ENCODE measurements around the gene NPIPA7.
"Not testable (repeated sequence)": the region's sequence is repeated elsewhere in the genome, so short reads cannot be mapped to it uniquely, and the experiment has no call there.

The NPIPA7 gene

GRCh38 chr16:16378840-16379239 is at the start of gene NPIPA7:
NPIPA7 (plus strand) TSS chr16:16379140; CDS start chr16:16379245, 105 bp downstream.
- H2AFZ ChIP-seq (ENCODE audit: low read depth, low read length) = not testable (repeated sequence)

GRCh38 chr16:16331466-16331865 is 47.5 kb upstream of the NPIPA7 start:
- H3K27me3 ChIP-seq (ENCODE audit: low read depth, low read length); H3K27ac ChIP-seq (ENCODE audit: low read length); H3K4me3 ChIP-seq (ENCODE audit: low read length); H3K4me2 ChIP-seq (ENCODE audit: low read length); H3K9me3 ChIP-seq (ENCODE audit: insufficient read depth, low read length); H3K79me2 ChIP-seq (ENCODE audit: low read length); H4K20me1 ChIP-seq (ENCODE audit: insufficient read depth, low read length); H3K4me1 ChIP-seq (ENCODE audit: low read length); H3K9ac ChIP-seq (ENCODE audit: low read length); H2AFZ ChIP-seq (ENCODE audit: low read depth, low read length); H3K36me3 ChIP-seq (replicated peaks; ENCODE audit: low read depth, low read length): not testable (repeated sequence)

More at GRCh38 chr16:16378840-16379239, at the start of gene NPIPA7:
- H3K4me1 ChIP-seq (ENCODE audit: low read length); H3K27ac ChIP-seq (ENCODE audit: low read length); H3K27me3 ChIP-seq (ENCODE audit: low read depth, low read length); H3K9ac ChIP-seq (ENCODE audit: low read length); H3K36me3 ChIP-seq (replicated peaks; ENCODE audit: low read depth, low read length); H4K20me1 ChIP-seq (ENCODE audit: insufficient read depth, low read length); H3K9me3 ChIP-seq (ENCODE audit: insufficient read depth, low read length); H3K4me2 ChIP-seq (ENCODE audit: low read length); H3K79me2 ChIP-seq (ENCODE audit: low read length); H3K4me3 ChIP-seq (ENCODE audit: low read length): not testable (repeated sequence)

- not testable (repeated sequence) for H3K36me3 ChIP-seq (replicated peaks; ENCODE audit: low read depth, low read length); H3K4me3 ChIP-seq (ENCODE audit: low read length); H3K27ac ChIP-seq (ENCODE audit: low read length); H3K4me1 ChIP-seq (ENCODE audit: low read length); H3K9me3 ChIP-seq (ENCODE audit: insufficient read depth, low read length); H3K27me3 ChIP-seq (ENCODE audit: low read depth, low read length); H3K4me2 ChIP-seq (ENCODE audit: low read length); H2AFZ ChIP-seq (ENCODE audit: low read depth, low read length); H3K79me2 ChIP-seq (ENCODE audit: low read length); H4K20me1 ChIP-seq (ENCODE audit: insufficient read depth, low read length); H3K9ac ChIP-seq (ENCODE audit: low read length)
Observed at GRCh38 chr16:16357556-16357955, 21.4 kb upstream of the NPIPA7 start.

GRCh38 chr16:16358539-16359240 is 20.2 kb upstream of the NPIPA7 start:
- H4K20me1 ChIP-seq (ENCODE audit: insufficient read depth, low read length); H3K9me3 ChIP-seq (ENCODE audit: insufficient read depth, low read length); H3K27me3 ChIP-seq (ENCODE audit: low read depth, low read length); H3K4me1 ChIP-seq (ENCODE audit: low read length); H2AFZ ChIP-seq (ENCODE audit: low read depth, low read length); H3K4me2 ChIP-seq (ENCODE audit: low read length); H3K36me3 ChIP-seq (replicated peaks; ENCODE audit: low read depth, low read length); H3K79me2 ChIP-seq (ENCODE audit: low read length); H3K27ac ChIP-seq (ENCODE audit: low read length); H3K4me3 ChIP-seq (ENCODE audit: low read length); H3K9ac ChIP-seq (ENCODE audit: low read length): not testable (repeated sequence)

- not testable (repeated sequence) for H4K20me1 ChIP-seq (ENCODE audit: insufficient read depth, low read length); H3K79me2 ChIP-seq (ENCODE audit: low read length); H3K4me1 ChIP-seq (ENCODE audit: low read length); H2AFZ ChIP-seq (ENCODE audit: low read depth, low read length); H3K27me3 ChIP-seq (ENCODE audit: low read depth, low read length); H3K9ac ChIP-seq (ENCODE audit: low read length); H3K4me2 ChIP-seq (ENCODE audit: low read length); H3K9me3 ChIP-seq (ENCODE audit: insufficient read depth, low read length); H3K27ac ChIP-seq (ENCODE audit: low read length); H3K36me3 ChIP-seq (replicated peaks; ENCODE audit: low read depth, low read length); H3K4me3 ChIP-seq (ENCODE audit: low read length)
Observed at GRCh38 chr16:16363595-16363994, 15.3 kb upstream of the NPIPA7 start.

GRCh38 chr16:16364100-16364499 is 14.8 kb upstream of the NPIPA7 start:
- H3K4me3 ChIP-seq (ENCODE audit: low read length); H3K9me3 ChIP-seq (ENCODE audit: insufficient read depth, low read length); H3K4me2 ChIP-seq (ENCODE audit: low read length): not testable (repeated sequence)

GRCh38 chr16:16364701-16365100 is 14.2 kb upstream of the NPIPA7 start:
- H3K4me1 ChIP-seq (ENCODE audit: low read length); H3K79me2 ChIP-seq (ENCODE audit: low read length); H3K9ac ChIP-seq (ENCODE audit: low read length); H3K36me3 ChIP-seq (replicated peaks; ENCODE audit: low read depth, low read length); H3K4me3 ChIP-seq (ENCODE audit: low read length); H3K27me3 ChIP-seq (ENCODE audit: low read depth, low read length); H3K4me2 ChIP-seq (ENCODE audit: low read length); H4K20me1 ChIP-seq (ENCODE audit: insufficient read depth, low read length); H2AFZ ChIP-seq (ENCODE audit: low read depth, low read length); H3K27ac ChIP-seq (ENCODE audit: low read length); H3K9me3 ChIP-seq (ENCODE audit: insufficient read depth, low read length): not testable (repeated sequence)

More at GRCh38 chr16:16364100-16364499, 14.8 kb upstream of the NPIPA7 start:
- H4K20me1 ChIP-seq (ENCODE audit: insufficient read depth, low read length); H3K27ac ChIP-seq (ENCODE audit: low read length); H3K4me1 ChIP-seq (ENCODE audit: low read length); H3K79me2 ChIP-seq (ENCODE audit: low read length); H3K9ac ChIP-seq (ENCODE audit: low read length); H2AFZ ChIP-seq (ENCODE audit: low read depth, low read length); H3K27me3 ChIP-seq (ENCODE audit: low read depth, low read length); H3K36me3 ChIP-seq (replicated peaks; ENCODE audit: low read depth, low read length): not testable (repeated sequence)

- H4K20me1 ChIP-seq (ENCODE audit: insufficient read depth, low read length); H3K79me2 ChIP-seq (ENCODE audit: low read length); H3K4me1 ChIP-seq (ENCODE audit: low read length); H3K27me3 ChIP-seq (ENCODE audit: low read depth, low read length); H3K9ac ChIP-seq (ENCODE audit: low read length); H3K4me3 ChIP-seq (ENCODE audit: low read length); H2AFZ ChIP-seq (ENCODE audit: low read depth, low read length); H3K4me2 ChIP-seq (ENCODE audit: low read length); H3K27ac ChIP-seq (ENCODE audit: low read length); H3K9me3 ChIP-seq (ENCODE audit: insufficient read depth, low read length); H3K36me3 ChIP-seq (replicated peaks; ENCODE audit: low read depth, low read length): not testable (repeated sequence)
Observed at GRCh38 chr16:16365319-16365718, 13.6 kb upstream of the NPIPA7 start.

GRCh38 chr16:16365851-16366250 is 13.1 kb upstream of the NPIPA7 start:
- not testable (repeated sequence) for H3K4me3 ChIP-seq (ENCODE audit: low read length); H3K4me1 ChIP-seq (ENCODE audit: low read length); H3K4me2 ChIP-seq (ENCODE audit: low read length); H3K9ac ChIP-seq (ENCODE audit: low read length); H2AFZ ChIP-seq (ENCODE audit: low read depth, low read length); H3K9me3 ChIP-seq (ENCODE audit: insufficient read depth, low read length); H3K27me3 ChIP-seq (ENCODE audit: low read depth, low read length); H3K27ac ChIP-seq (ENCODE audit: low read length); H4K20me1 ChIP-seq (ENCODE audit: insufficient read depth, low read length); H3K79me2 ChIP-seq (ENCODE audit: low read length); H3K36me3 ChIP-seq (replicated peaks; ENCODE audit: low read depth, low read length)
